HG02763 (cell line): ENCODE data around the gene TPSAB1.
"Not testable (repeated sequence)": the region's sequence is repeated elsewhere in the genome, so short reads cannot be mapped to it uniquely, and the experiment has no call there.

Experiments
- ATAC-seq: cut with Tn5 transposase; IDR thresholded peaks from one replicate; pipeline ENCODE4 v1.9.1; 2021; ENCODE audit warnings: mild to moderate bottlenecking, moderate library complexity; ENCODE audit not compliant: unreplicated experiment

The TPSAB1 gene

GRCh38 chr16:1245452-1246020 is 5.0 kb downstream of the TPSAB1 start:
- ATAC-seq, result no peak

GRCh38 chr16:1247903-1248537 is 7.5 kb downstream of the TPSAB1 start:
- not testable (repeated sequence) for ATAC-seq

DNA sequence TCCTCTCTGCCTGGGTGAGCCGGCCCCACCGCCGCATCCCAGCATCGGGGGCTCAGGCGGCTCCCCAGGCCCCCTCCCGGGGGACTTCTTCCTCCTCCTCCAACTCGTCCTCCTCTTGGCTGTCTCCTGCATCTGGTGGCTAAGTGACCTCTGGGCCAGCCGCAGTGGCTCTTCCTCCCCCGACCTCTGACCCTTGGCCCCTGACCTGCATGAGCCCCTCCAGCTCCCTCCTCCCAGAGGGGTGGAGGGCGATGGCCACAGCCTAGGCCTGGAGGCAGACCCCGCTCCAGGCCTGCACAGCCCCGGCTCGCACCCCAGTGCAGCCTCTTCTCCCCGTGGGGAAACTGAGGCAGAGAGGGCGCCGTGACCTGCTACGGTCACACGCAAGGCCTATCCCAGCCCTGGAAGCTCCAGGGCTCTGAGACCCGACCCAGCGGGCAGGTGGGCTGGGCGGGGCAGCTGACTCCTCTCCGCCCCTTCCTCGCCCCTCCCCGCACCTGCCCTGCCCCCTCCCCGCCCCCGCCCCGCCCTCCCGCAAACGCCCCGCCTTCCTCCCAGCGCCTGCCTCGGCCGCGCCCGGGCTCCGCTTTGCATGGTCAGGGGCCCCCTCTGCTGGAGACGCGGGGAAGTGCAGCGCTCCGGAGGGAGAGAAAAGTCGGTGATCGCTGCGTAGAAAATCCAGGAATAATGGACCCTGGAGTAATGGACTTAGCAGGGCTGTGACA is 8.7 kb downstream of the TPSAB1 start:
- not testable (repeated sequence) for ATAC-seq

GRCh38 chr16:1253701-1254364 is 13.3 kb downstream of the TPSAB1 start:
- ATAC-seq, result not testable (repeated sequence)

- not testable (repeated sequence) for ATAC-seq
Observed at GRCh38 chr16:1254821-1255220, 14.3 kb downstream of the TPSAB1 start.

DNA sequence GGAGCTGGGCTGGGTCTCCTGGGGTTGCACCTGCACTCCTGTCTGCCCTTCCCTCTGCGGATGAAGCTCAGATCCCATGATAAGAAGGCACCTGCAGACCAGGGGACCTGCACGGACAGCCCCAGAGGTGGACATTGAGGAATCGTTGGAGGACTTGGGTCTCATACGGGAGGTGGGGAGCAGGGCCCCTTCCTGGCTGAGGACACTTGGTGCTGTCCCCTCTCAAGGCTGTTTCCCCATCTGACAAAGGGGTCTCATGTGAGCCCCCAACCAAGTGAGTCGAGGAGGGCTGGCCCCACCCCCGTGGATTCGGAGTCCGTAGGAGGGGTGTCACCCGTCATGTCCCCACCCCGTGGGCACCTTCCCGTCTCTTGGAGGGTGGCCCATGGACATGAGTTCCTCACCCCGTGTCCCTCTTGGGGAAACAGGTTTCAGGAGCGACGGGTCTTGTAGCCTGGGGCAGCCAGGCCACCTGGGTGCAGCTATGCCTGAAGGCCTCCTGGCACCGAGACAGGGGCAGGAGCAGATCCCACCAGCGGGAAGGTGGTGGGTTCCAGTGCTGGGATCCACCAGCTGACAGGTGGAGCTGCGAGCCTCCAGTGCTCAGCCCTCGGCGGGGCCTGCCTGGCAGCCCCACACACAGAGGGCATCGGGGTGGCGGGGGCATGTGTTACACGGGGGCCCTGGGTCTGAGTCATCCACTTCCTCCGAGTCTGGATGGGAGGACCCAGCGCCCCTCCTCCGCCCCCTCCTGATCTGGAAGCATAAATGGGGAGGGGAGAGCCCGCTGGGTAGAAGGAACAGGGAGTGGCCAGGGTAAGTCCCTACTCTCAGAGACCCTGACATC is 15.0 kb downstream of the TPSAB1 start, which contains the start of gene TPSD1:
TPSD1 (plus strand) TSS at position 794 of the 847 bp plus-strand sequence. CDS start 212 bp downstream, outside the sequence.
- not testable (repeated sequence) for ATAC-seq

DNA sequence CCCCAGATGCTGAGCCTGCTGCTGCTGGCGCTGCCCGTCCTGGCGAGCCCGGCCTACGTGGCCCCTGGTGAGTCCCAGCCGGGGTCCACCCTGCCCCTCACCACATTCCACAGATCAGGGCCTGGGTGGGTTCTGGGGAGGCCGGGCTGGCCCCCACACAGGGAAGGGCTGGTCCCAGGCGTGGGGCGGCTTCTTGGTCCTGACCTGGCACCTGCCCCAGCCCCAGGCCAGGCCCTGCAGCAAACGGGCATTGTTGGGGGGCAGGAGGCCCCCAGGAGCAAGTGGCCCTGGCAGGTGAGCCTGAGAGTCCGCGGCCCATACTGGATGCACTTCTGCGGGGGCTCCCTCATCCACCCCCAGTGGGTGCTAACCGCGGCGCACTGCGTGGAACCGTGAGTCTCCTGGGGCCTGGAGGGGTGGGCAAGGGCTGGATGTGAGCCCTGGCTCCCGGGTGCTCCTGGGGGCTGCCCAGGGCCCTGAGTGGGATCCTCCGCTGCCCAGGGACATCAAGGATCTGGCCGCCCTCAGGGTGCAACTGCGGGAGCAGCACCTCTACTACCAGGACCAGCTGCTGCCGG is 15.9 kb downstream of the TPSAB1 start:
- not testable (repeated sequence) for ATAC-seq

DNA sequence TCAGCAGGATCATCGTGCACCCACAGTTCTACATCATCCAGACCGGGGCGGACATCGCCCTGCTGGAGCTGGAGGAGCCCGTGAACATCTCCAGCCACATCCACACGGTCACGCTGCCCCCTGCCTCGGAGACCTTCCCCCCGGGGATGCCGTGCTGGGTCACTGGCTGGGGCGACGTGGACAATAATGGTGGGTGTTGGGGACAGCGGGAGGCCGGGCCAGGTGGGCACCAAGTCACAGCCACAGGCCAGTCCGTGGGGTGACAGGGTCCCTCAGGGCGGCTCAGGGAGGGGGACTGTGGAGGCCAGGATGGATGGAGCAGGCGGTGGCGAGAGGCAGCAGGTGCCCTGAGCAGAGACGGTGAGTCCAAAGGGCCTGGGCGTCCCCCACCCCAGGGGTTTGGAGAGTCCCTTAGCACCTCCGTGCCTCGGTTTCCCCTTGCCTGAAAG is 16.4 kb downstream of the TPSAB1 start:
- no peak for ATAC-seq

DNA sequence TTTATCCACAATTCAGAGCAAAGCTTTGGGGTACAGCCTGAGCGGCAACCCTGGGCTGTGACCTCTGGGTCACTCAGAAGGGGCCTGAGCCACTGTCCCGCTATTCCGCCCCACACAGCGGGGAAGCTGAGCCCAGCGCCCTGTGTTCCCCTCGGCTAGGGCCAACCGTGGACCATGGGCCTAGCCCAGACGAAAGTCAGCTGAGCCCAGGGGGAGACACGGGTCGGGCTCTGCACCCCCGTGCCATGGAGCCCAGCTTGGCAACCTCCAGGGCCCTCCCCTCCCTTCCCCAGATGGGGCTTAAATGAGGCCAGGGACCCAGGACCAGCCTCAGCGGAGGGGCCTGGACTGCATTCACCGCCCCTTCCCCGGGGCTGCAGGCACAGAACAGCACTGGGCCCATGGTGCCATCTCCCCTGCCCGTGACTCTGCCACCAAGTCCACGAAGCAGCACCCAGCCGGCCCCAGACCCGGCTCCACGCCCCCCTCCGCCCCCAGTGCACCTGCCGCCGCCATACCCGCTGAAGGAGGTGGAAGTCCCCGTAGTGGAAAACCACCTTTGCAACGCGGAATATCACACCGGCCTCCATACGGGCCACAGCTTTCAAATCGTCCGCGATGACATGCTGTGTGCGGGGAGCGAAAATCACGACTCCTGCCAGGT is 17.2 kb downstream of the TPSAB1 start:
- no peak for ATAC-seq

GRCh38 chr16:1258225-1258600 is 17.7 kb downstream of the TPSAB1 start:
- no peak for ATAC-seq

DNA sequence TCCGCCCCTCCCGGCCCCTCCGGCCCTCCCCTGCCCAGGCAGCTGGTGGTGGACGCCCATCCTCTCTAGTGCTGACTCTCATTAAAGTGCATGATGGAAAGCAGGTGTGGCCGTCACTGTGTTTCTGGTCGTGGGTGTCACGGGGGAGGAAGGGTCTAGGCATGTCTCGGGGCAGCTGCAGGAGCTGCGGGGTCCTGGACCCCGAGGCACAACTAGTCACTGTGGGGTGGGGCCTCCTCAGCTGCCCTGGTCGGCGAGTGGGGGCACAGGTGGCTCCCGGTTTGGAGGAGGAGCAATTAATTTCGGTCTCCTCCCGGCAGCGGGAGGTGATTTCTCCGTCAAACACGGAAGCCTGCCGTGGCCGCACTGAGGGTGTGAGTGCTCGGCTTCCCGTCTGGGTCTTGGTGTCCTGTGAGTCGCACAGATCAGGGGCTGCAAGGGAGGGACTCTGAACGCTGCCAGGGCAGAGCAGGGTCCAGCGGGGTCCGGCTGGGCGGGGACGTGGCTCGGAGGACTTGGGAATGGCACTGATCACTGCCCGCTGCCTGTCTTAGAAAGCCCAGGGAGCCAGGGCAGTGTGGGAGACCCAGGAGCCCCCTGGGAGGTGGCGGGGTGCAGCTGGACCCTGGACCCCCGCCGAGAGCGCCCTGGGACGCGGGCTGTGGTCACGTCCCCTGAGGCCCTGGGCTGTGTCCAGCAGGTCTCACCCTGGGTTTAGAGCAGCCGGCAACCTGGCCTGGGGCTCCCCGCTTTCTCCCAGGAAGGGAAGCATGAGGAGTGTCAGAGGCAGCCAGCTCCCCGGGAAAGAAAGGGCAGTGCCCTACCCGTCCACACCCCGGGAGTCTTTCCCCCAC is 18.6 kb downstream of the TPSAB1 start:
- ATAC-seq, result no peak

DNA sequence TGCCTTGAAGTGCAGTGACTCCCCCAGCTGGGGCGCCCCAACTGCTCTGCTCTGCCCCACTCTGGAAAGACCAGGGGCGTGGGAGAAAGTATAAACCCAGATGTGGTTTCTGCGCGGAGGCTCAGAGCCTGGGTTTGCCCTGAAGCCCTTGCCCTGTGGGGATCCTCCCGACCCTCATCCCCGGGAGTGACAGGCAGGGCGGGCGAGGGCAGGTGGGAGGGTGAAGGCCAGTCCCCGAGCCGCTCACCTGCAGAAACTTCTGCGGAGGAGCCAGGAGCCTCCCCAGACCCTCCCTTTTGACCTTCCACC is 19.2 kb downstream of the TPSAB1 start:
- no peak for ATAC-seq

DNA sequence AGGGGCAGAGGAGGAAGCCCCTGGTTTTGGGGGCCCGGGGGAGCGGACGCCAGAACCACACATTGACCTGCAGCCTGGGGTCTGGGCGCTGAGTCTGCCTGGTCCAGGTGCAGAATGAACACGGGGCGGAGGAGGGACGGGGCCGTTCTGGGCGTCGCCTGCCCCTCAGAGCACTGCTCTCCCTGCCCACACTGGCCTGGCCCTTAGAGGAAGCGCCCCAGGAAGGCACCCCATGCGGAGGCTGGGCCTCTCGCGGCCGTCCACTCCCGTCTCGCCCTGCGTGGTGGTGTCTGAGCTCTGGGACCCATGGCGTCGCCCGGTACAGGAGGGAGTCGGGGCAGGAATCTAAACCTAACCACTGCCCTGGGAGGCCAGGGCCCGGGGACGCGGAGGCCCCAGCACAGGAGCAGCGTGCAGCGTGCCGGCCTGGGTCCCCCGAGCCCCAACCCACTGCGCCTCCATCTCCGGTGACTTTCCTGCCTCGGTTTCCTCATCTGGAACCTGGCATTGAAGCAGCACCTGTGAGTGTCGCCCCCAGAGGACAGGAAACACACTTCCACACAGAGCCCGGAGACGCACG is 19.7 kb downstream of the TPSAB1 start:
- ATAC-seq, result no peak

DNA sequence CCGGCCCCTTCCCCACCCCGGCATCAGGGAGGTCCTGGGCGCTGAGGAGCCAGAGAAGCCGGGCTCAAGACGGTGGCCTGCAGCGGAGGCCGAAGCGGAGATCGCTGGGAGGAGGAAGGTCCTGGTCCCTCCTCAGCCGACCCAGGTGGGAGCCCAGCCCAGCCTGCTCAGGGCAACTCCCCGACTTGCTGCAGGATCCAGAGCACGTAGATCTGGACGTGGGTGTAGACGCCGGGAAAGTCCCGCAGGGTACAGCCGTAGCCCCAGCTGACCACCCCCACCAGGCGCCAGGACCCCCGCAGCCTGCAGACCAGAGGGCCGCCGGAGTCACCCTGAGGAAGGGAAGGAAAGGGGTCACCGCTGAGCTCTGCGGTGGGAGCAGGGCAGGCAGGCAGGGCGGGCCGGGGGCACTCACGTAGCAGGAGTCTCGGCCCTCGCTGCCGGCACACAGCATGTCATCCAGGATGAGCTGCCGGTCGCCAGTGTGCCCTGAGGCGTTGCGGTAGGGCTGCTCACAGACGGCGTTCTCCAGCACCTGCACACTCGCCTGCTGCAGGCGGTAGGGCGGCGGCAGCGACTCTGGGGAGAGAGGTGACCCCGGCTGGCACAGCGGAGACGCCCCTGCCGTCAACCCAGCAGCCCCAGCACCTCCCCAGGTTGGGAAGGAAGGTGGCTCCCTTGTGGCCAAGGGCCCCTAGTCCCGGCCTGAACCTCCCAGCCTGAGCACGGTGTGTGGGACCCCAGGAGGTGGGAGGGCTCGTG is 20.8 kb downstream of the TPSAB1 start:
- ATAC-seq, result no peak

- ATAC-seq, result no peak
Observed at GRCh38 chr16:1262210-1262845, 21.8 kb downstream of the TPSAB1 start.

GRCh38 chr16:1262846-1263221 is 22.3 kb downstream of the TPSAB1 start:
- ATAC-seq, result no peak

- no peak for ATAC-seq
Observed at GRCh38 chr16:1263591-1264344, 23.3 kb downstream of the TPSAB1 start.
